HG03457 (cell line): ENCODE results near the gene PRKCZ.

ENCODE experiments used
- ATAC-seq: cut with Tn5 transposase; IDR thresholded peaks from one replicate; pipeline ENCODE4 v1.9.1; 2021; ENCODE audit warnings: moderate number of reproducible peaks; ENCODE audit not compliant: unreplicated experiment

Gene PRKCZ

GRCh38 chr1:2216767-2217058 lies 166.5 kb downstream of the PRKCZ start:
- ATAC-seq, result no peak

- ATAC-seq, result no peak
Measured at GRCh38 chr1:2221271-2221670, 171.1 kb downstream of the PRKCZ start.

- no peak for ATAC-seq
Measured at GRCh38 chr1:2224170-2224584, 174.0 kb downstream of the PRKCZ start.

- ATAC-seq, result no peak
Measured at GRCh38 chr1:2224631-2225428, 174.6 kb downstream of the PRKCZ start.

- no peak for ATAC-seq
Measured at GRCh38 chr1:2226525-2227345, 176.5 kb downstream of the PRKCZ start.

- ATAC-seq, result peak; percentile 74
Measured at GRCh38 chr1:2227346-2228156, 177.3 kb downstream of the PRKCZ start.

- ATAC-seq, result no peak
Measured at GRCh38 chr1:2228157-2228594, 178.0 kb downstream of the PRKCZ start, which contains the start of gene SKI. Gene SKI, plus strand, starts transcription at chr1:2228319. Its CDS starts 448 bp downstream, at chr1:2228767.

- no peak for ATAC-seq
Measured at GRCh38 chr1:2228694-2229036, 178.5 kb downstream of the PRKCZ start.

- ATAC-seq, result no peak
Measured at GRCh38 chr1:2229037-2229864, 179.0 kb downstream of the PRKCZ start.

GRCh38 chr1:2229911-2230731 lies 179.9 kb downstream of the PRKCZ start:
- ATAC-seq, result no peak

- ATAC-seq, result no peak
Measured at GRCh38 chr1:2230781-2231531, 180.7 kb downstream of the PRKCZ start.

- no peak for ATAC-seq
Measured at GRCh38 chr1:2231532-2232254, 181.5 kb downstream of the PRKCZ start.

GRCh38 chr1:2232255-2232915 lies 182.2 kb downstream of the PRKCZ start:
- ATAC-seq, result no peak

GRCh38 chr1:2232916-2233438 lies 182.8 kb downstream of the PRKCZ start:
- no peak for ATAC-seq

- no peak for ATAC-seq
Measured at GRCh38 chr1:2233468-2233867, 183.3 kb downstream of the PRKCZ start.

GRCh38 chr1:2233997-2234761 lies 184.0 kb downstream of the PRKCZ start:
- ATAC-seq, result no peak

GRCh38 chr1:2234762-2235113 lies 184.5 kb downstream of the PRKCZ start:
- ATAC-seq, result no peak
